Right lobe of liver (tissue), 4 donors: ENCODE data around the gene AIP.

ENCODE experiments used
- POLR2A ChIP-seq: fragments of 450-650 bp; IDR thresholded peaks from one replicate; pipeline ENCODE4 v1.6.1; 2017; ENCODE audit warnings: antibody characterized with exemption, mild to moderate bottlenecking
- TF ChIP-seq, protein P1 (sequence below), 4 donors: fragments of 200-600 bp in 3 of 4; fragments of 450-650 bp in 1 of 4; IDR thresholded peaks; one replicate each; pipeline versions ENCODE4 v1.5.1 to v1.8.0; 2016 to 2022; ENCODE audit warnings: antibody characterized with exemption in 4 of 4, mild to moderate bottlenecking in 2 of 4
- donor health status: DM: no; HTN: no; CAD: no.
- donor health status: DM: no; HTN: no; CAD: no.
- donor health status: DM: no; HTN: yes; CAD: no.

- TF ChIP-seq POLR2A: peak; percentile 95
- TF ChIP-seq, protein P1, sequence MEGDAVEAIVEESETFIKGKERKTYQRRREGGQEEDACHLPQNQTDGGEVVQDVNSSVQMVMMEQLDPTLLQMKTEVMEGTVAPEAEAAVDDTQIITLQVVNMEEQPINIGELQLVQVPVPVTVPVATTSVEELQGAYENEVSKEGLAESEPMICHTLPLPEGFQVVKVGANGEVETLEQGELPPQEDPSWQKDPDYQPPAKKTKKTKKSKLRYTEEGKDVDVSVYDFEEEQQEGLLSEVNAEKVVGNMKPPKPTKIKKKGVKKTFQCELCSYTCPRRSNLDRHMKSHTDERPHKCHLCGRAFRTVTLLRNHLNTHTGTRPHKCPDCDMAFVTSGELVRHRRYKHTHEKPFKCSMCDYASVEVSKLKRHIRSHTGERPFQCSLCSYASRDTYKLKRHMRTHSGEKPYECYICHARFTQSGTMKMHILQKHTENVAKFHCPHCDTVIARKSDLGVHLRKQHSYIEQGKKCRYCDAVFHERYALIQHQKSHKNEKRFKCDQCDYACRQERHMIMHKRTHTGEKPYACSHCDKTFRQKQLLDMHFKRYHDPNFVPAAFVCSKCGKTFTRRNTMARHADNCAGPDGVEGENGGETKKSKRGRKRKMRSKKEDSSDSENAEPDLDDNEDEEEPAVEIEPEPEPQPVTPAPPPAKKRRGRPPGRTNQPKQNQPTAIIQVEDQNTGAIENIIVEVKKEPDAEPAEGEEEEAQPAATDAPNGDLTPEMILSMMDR (IDR thresholded peaks at IDR 0.05): no peak
These were observed 25.1 kb downstream of the AIP start, which contains the start of gene CDK2AP2 for GRCh38 chr11:67507864-67508485.
